IMR-90 (cell line): Measurements from ENCODE around the gene SLC29A1. TPM values are rescaled to one million over a fixed set of nuclear protein-coding genes. Genes with fewer than 3 reads are reported as not detected.

ENCODE experiments used
- ATAC-seq: fragments of 200-7000 bp; cut with Tn5 transposase; 2 replicates; pipeline ENCODE4 v1.9.1; 2020; ENCODE audit warnings: low read depth, mild to moderate bottlenecking, moderate library complexity
- BruUV-seq: library from RNA; stranded (reverse); fragments of 400-500 nt; replicated peaks from 2 replicates; lab custom pipeline; 2021; lab: Mats Ljungman, UMichigan
- CTCF ChIA-PET: fragments of 300-600 bp; formaldehyde crosslinking; extraction: SDS; loops from one replicate; lab custom pipeline; 2021; ENCODE audit warnings: antibody characterized with exemption; lab: Yijun Ruan, JAX
- POLR2A ChIA-PET: fragments of 300-600 bp; sonication (Branson Sonifier 250); formaldehyde crosslinking; loops from one replicate; lab custom pipeline; 2022; ENCODE audit warnings: antibody characterized with exemption; ENCODE audit not compliant: unreplicated experiment; lab: Charles Lee
- DNase-seq: peaks from one replicate; pipeline ENCODE4 v3.0.0; 2013
- H2AFZ ChIP-seq: replicated peaks from 2 replicates; pipeline ENCODE3; 2013; ENCODE audit warnings: low read length, mild to moderate bottlenecking; ENCODE audit not compliant: poor library complexity
- H2AK5ac ChIP-seq: 2 replicates; pipeline ENCODE4 v1.6.1; 2013; ENCODE audit warnings: low read depth, low read length, inconsistent platforms
- H2AK9ac ChIP-seq: replicated peaks from 2 replicates; pipeline ENCODE3; 2013; ENCODE audit warnings: mild to moderate bottlenecking, low read depth, low read length, moderate library complexity; ENCODE audit not compliant: poor library complexity
- H2BK120ac ChIP-seq: 2 replicates; pipeline ENCODE4 v1.6.1; 2013; ENCODE audit warnings: low read depth, low read length, inconsistent platforms
- H2BK15ac ChIP-seq: 3 replicates; pipeline ENCODE4 v1.6.1; 2013; ENCODE audit warnings: low read depth, low read length, inconsistent platforms
- H2BK20ac ChIP-seq: 2 replicates; pipeline ENCODE4 v1.6.1; 2013; ENCODE audit warnings: low read depth, mild to moderate bottlenecking, inconsistent platforms, low read length, moderate library complexity
- H2BK5ac ChIP-seq: 2 replicates; pipeline ENCODE4 v1.6.1; 2013; ENCODE audit warnings: mild to moderate bottlenecking, low read depth, low read length, inconsistent platforms; ENCODE audit not compliant: poor library complexity, severe bottlenecking
- H3K14ac ChIP-seq: replicated peaks from 2 replicates; pipeline ENCODE4 v1.6.1; 2013; ENCODE audit warnings: low read depth, low read length, inconsistent platforms
- H3K18ac ChIP-seq: 2 replicates; pipeline ENCODE4 v1.6.1; 2013; ENCODE audit warnings: low read depth, low read length, control low read depth
- H3K23ac ChIP-seq: 2 replicates; pipeline ENCODE4 v1.6.1; 2013; ENCODE audit warnings: low read depth, low read length, inconsistent platforms
- H3K27ac ChIP-seq: 2 replicates; pipeline ENCODE4 v1.5.1; 2013; ENCODE audit warnings: mild to moderate bottlenecking, control low read depth, low read length; ENCODE audit not compliant: insufficient read depth
- H3K27me3 ChIP-seq: 2 replicates; pipeline ENCODE4 v1.6.1; 2013; ENCODE audit warnings: low read length; ENCODE audit not compliant: control insufficient read depth, insufficient read depth
- H3K36me3 ChIP-seq: 2 replicates; pipeline ENCODE4 v1.6.1; 2013; ENCODE audit warnings: low read length, mixed read lengths; ENCODE audit not compliant: control insufficient read depth, insufficient read depth
- H3K4ac ChIP-seq: 2 replicates; pipeline ENCODE4 v1.6.1; 2013; ENCODE audit warnings: low read depth, low read length, inconsistent platforms
- H3K4me1 ChIP-seq: 2 replicates; pipeline ENCODE4 v1.6.1; 2013; ENCODE audit warnings: low read length, mixed read lengths; ENCODE audit not compliant: control insufficient read depth, insufficient read depth
- H3K4me2 ChIP-seq: 2 replicates; pipeline ENCODE4 v1.6.1; 2013; ENCODE audit warnings: low read depth, mild to moderate bottlenecking, control low read depth, low read length, moderate library complexity
- H3K4me3 ChIP-seq: 2 replicates; pipeline ENCODE4 v1.5.1; 2013; ENCODE audit warnings: low read depth, mild to moderate bottlenecking, control low read depth, low read length, moderate library complexity; ENCODE audit not compliant: insufficient read depth
- H3K56ac ChIP-seq: 2 replicates; pipeline ENCODE4 v1.6.1; 2013; ENCODE audit warnings: low read length, inconsistent platforms; ENCODE audit not compliant: insufficient read depth; ENCODE audit errors: extremely low read depth
- H3K79me1 ChIP-seq, 2 experiments: 2 replicates each; pipeline ENCODE4 v1.6.1; 2013; ENCODE audit warnings: low read length in 2 of 2, inconsistent platforms in 1 of 2, low read depth in 1 of 2
- H3K9ac ChIP-seq: 2 replicates; pipeline ENCODE4 v1.6.1; 2013; ENCODE audit warnings: low read depth, low read length, control low read depth
- H3K9me1 ChIP-seq: 2 replicates; pipeline ENCODE4 v1.6.1; 2013; ENCODE audit warnings: low read length, inconsistent platforms; ENCODE audit not compliant: insufficient read depth
- H3K9me3 ChIP-seq: 2 replicates; pipeline ENCODE4 v1.6.1; 2013; ENCODE audit warnings: low read length; ENCODE audit not compliant: control insufficient read depth, insufficient read depth
- H4K20me1 ChIP-seq: 2 replicates; pipeline ENCODE4 v1.6.1; 2013; ENCODE audit warnings: low read length, inconsistent platforms; ENCODE audit not compliant: insufficient read depth
- H4K5ac ChIP-seq: 2 replicates; pipeline ENCODE4 v1.6.1; 2013; ENCODE audit warnings: mild to moderate bottlenecking, low read depth, low read length, control low read depth
- H4K8ac ChIP-seq, 2 experiments: 2 replicates each; pipeline ENCODE4 v1.6.1; 2013; ENCODE audit warnings: low read depth in 2 of 2, low read length in 2 of 2, control low read depth in 1 of 2, inconsistent platforms in 1 of 2
- H4K91ac ChIP-seq: 2 replicates; pipeline ENCODE4 v1.6.1; 2013; ENCODE audit warnings: low read depth, low read length, inconsistent platforms; ENCODE audit not compliant: insufficient read depth
- CTCF ChIP-seq: conservative IDR thresholded peaks from 2 replicates; pipeline ENCODE4 v1.5.1; 2012; ENCODE audit warnings: mild to moderate bottlenecking, low read depth, low read length, improper control_type of control experiment
- ELK1 ChIP-seq: fragments of 150-350 bp; IDR thresholded peaks from 2 replicates; pipeline ENCODE4 v1.6.1; 2016; ENCODE audit warnings: low read depth, mild to moderate bottlenecking, low read length, moderate library complexity, borderline replicate concordance
- MAZ ChIP-seq: IDR thresholded peaks from 2 replicates; pipeline ENCODE4 v1.6.1; 2012; ENCODE audit warnings: low read depth, mild to moderate bottlenecking, low read length, improper control_type of control experiment, moderate library complexity, borderline replicate concordance
- NFE2L2 ChIP-seq: fragments of 150-350 bp; IDR thresholded peaks from 2 replicates; pipeline ENCODE4 v1.6.1; 2016; ENCODE audit warnings: low read depth, mild to moderate bottlenecking, low read length
- RAD21 ChIP-seq: IDR thresholded peaks from 2 replicates; pipeline ENCODE4 v1.6.1; 2012; ENCODE audit warnings: low read length, improper control_type of control experiment
- SMC3 ChIP-seq: fragments of 150-350 bp; IDR thresholded peaks from 2 replicates; pipeline ENCODE4 v1.6.1; 2016; ENCODE audit warnings: low read depth, mild to moderate bottlenecking, antibody characterized with exemption, low read length, moderate library complexity
- USF2 ChIP-seq: fragments of 150-350 bp; IDR thresholded peaks from 2 replicates; pipeline ENCODE4 v1.6.1; 2017; ENCODE audit warnings: mild to moderate bottlenecking, antibody characterized with exemption, low read length, low read depth
- WGBS, 2 experiments: methylation state at CpG; one replicate each; pipeline versions ENCODE4 v1.1.5 to v1.1.7; 2013; ENCODE audit warnings: missing lambda C conversion rate in 2 of 2; ENCODE audit not compliant: insufficient read length in 1 of 2; ENCODE audit errors: extremely low coverage in 2 of 2; 5-methylcytosine and 5-hydroxymethylcytosine counted together
- dilution Hi-C: fragments of 300-500 bp; cut with HindIII; formaldehyde crosslinking; loops from one replicate; pipeline ENCODE4 v1.14.3; 2018; ENCODE audit warnings: low sequenced_read_pairs; ENCODE audit not compliant: unreplicated experiment
- in situ Hi-C: fragments of 300-500 bp; cut with MboI; formaldehyde crosslinking; loops from 3 replicates; pipeline ENCODE4 v1.14.3; 2019; ENCODE audit warnings: low sequenced_read_pairs, inconsistent platforms, mixed read lengths
- intact Hi-C: fragments of 100-400 bp; cut with micrococcal nuclease; formaldehyde crosslinking; loops from 2 replicates; pipeline ENCODE4 v1.10.0; 2022
- polyA plus RNA-seq, 3 experiments: library from polyadenylated mRNA; depleted of rRNA; stranded (reverse); fragments of >200 nt; gene quantifications; 2 replicates each; pipeline ENCODE4 v1.2.3, GENCODE V29; 2012; ENCODE audit warnings: low replicate concordance in 1 of 3
- total RNA-seq: library from RNA; depleted of rRNA; stranded (reverse); fragments of >200 nt; gene quantifications from 2 replicates; pipeline ENCODE4 v1.2.3, GENCODE V29; 2012

Gene SLC29A1
- total and polyA plus RNA-seq, 2 of the 4 experiments (the other 2 are of a cell fraction) = 4.1 to 22.1 TPM

GRCh38 chr6:44234101-44235025 is 11.0 kb downstream of the SLC29A1 start:
- H2BK15ac ChIP-seq = peak overlapping the region; percentile 14; the same call in 1 of the 3 replicates
- POLR2A ChIA-PET = interaction anchor here (1.7 kb wide), 1 partner anchor 13 kb away, joined by 10 read pairs; the partner anchor contains the start of gene HSP90AB1
- 40% methylated on average over 3 of the region's 5 CpGs; no CpG with 5 or more reads in 1 of the 2 experiments for WGBS, 2 experiments
- no TSS peak for BruUV-seq
- peaks cover 4% of the 10 kb centered on the region for H3K9me1 ChIP-seq
- CTCF ChIA-PET = interaction anchor here (0.6 to 1.8 kb wide), 15 partner anchors 10 to 1173 kb away, joined by 3 to 20 read pairs (median 4); partner anchors contain the start of gene SLC29A1
- H3K9ac ChIP-seq = no peak overlapping the region
- H2AK9ac ChIP-seq = peak overlapping the region; percentile 35
- peak overlapping the region; percentile 58 to 75; a peak in 3 of 4 replicates for H4K8ac ChIP-seq
- peak overlapping the region; percentile 20; the same call in 1 of the 2 replicates for H3K14ac ChIP-seq
- H3K18ac ChIP-seq = peak overlapping the region; percentile 9; the same call in 1 of the 2 replicates
- H2AK5ac ChIP-seq = peak overlapping the region; percentile 84; the same call in 1 of the 2 replicates
- H2AFZ ChIP-seq = peak overlapping the region; percentile 86
- H3K27me3 ChIP-seq = no peaks in the 10 kb centered on the region
- H2BK120ac ChIP-seq = peak overlapping the region; percentile 69
- H3K23ac ChIP-seq = peak overlapping the region; percentile 9; the same call in 1 of the 2 replicates
- 0 out of 4 replicates have a peak, but pooled peaks cover 0 to 4% of the 10 kb centered on the region in 2 experiments for H3K79me1 ChIP-seq
- H4K20me1 ChIP-seq = no peaks in the 10 kb centered on the region
- in situ Hi-C loops (loop anchor here (5.0 kb wide), 2 partner anchors 62 to 127 kb away; no protein-coding TSS in a partner anchor), intact Hi-C loops (loop anchor here (1.0 kb wide), 2 partner anchors 62 to 138 kb away; no protein-coding TSS in a partner anchor), dilution Hi-C loops (no loop called here)
- H3K4me1 ChIP-seq = peaks cover 16% of the 10 kb centered on the region
- H4K91ac ChIP-seq = peak overlapping the region; percentile 57
- peak overlapping the region; percentile 42; the same call in 1 of the 2 replicates for H3K27ac ChIP-seq
- H2BK5ac ChIP-seq = peak overlapping the region; percentile 22
- peak overlapping the region; percentile 53; the same call in 1 of the 2 replicates for H2BK20ac ChIP-seq
- H3K4me2 ChIP-seq = peak overlapping the region; percentile 4; the same call in 1 of the 2 replicates
- DNase-seq (peak; percentile 73), ATAC-seq (peak; percentile 71)
- peak overlapping the region; percentile 57 for H3K4ac ChIP-seq
- TF ChIP-seq NFE2L2 = no peak
- peak; percentile 75 for TF ChIP-seq RAD21
- TF ChIP-seq CTCF = peak; percentile 81
- peak; percentile 72 for TF ChIP-seq SMC3
- TF ChIP-seq MAZ = 0 out of 2 replicates have a peak, but pooled peaks have one; percentile 59
- no peak for TF ChIP-seq USF2
- no peak for TF ChIP-seq ELK1
- H3K36me3 ChIP-seq = peaks cover 2% of the 10 kb centered on the region; the same call in 1 of the 2 replicates
- H3K56ac ChIP-seq = no peak overlapping the region; the same call in 1 of the 2 replicates
- H3K9me3 ChIP-seq = no peaks in the 10 kb centered on the region
- H4K5ac ChIP-seq = peak overlapping the region; percentile 20
- no peak overlapping the region for H3K4me3 ChIP-seq
